BJ (cell line): ENCODE data around the gene PFKL. TPM values are rescaled to one million over a fixed set of nuclear protein-coding genes. Genes with fewer than 3 reads are reported as not detected.

Experiments
- CTCF ChIA-PET: fragments of 350-600 bp; formaldehyde crosslinking; extraction: SDS; loops from one replicate; lab custom pipeline; 2021; ENCODE audit warnings: antibody characterized with exemption, inconsistent platforms; lab: Yijun Ruan, JAX
- POLR2A ChIA-PET: fragments of 300-600 bp; sonication (Branson Sonifier 250); formaldehyde crosslinking; extraction: SDS; loops from one replicate; lab custom pipeline; 2021; ENCODE audit warnings: antibody characterized with exemption; lab: Charles Lee
- DNase-seq: peaks from one replicate; pipeline ENCODE4 v3.0.0-alpha.2; 2011; ENCODE audit warnings: low read depth
- H3K27me3 ChIP-seq: 2 replicates; pipeline ENCODE4 v1.6.0; 2011; ENCODE audit warnings: low read length; ENCODE audit not compliant: control insufficient read depth, insufficient read depth
- H3K36me3 ChIP-seq: 2 replicates; pipeline ENCODE4 v1.5.1; 2011; ENCODE audit warnings: low read length; ENCODE audit not compliant: control insufficient read depth, insufficient read depth
- H3K4me3 ChIP-seq: 2 replicates; pipeline ENCODE4 v1.5.1; 2011; ENCODE audit warnings: low read depth, mild to moderate bottlenecking, control low read depth, low read length
- polyA plus RNA-seq: library from polyadenylated mRNA; depleted of rRNA; stranded (reverse); fragments of >200 nt; gene quantifications from 2 replicates; pipeline ENCODE4 v1.2.3, GENCODE V29; 2011
- TF ChIP-seq, protein P1 (sequence below): IDR thresholded peaks from 2 replicates; pipeline ENCODE4 v1.5.1; 2011; ENCODE audit warnings: low read depth, mild to moderate bottlenecking, control low read depth, inconsistent platforms, low read length, moderate library complexity; ENCODE audit not compliant: insufficient read depth

The PFKL gene
- polyA plus RNA-seq, 1 experiment, result 152 TPM

- DNase-seq, result no peak
- ChIA-PET CTCF (no interaction called here), POLR2A (no interaction called here)
- H3K4me3 ChIP-seq, result no peak overlapping the region
- H3K27me3 ChIP-seq, result no peaks in the 10 kb centered on the region
- peaks cover 10% of the 10 kb centered on the region for H3K36me3 ChIP-seq
- TF ChIP-seq, protein P1, sequence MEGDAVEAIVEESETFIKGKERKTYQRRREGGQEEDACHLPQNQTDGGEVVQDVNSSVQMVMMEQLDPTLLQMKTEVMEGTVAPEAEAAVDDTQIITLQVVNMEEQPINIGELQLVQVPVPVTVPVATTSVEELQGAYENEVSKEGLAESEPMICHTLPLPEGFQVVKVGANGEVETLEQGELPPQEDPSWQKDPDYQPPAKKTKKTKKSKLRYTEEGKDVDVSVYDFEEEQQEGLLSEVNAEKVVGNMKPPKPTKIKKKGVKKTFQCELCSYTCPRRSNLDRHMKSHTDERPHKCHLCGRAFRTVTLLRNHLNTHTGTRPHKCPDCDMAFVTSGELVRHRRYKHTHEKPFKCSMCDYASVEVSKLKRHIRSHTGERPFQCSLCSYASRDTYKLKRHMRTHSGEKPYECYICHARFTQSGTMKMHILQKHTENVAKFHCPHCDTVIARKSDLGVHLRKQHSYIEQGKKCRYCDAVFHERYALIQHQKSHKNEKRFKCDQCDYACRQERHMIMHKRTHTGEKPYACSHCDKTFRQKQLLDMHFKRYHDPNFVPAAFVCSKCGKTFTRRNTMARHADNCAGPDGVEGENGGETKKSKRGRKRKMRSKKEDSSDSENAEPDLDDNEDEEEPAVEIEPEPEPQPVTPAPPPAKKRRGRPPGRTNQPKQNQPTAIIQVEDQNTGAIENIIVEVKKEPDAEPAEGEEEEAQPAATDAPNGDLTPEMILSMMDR, result no peak
Observed at GRCh38 chr21:44331650-44332307, 31.9 kb downstream of the PFKL start.

GRCh38 chr21:44332383-44332782, 32.5 kb downstream of the PFKL start:
- no peak overlapping the region for H3K4me3 ChIP-seq
- DNase-seq, result no peak
- no peaks in the 10 kb centered on the region for H3K27me3 ChIP-seq
- CTCF ChIA-PET, result no interaction called here
- POLR2A ChIA-PET, result no interaction called here
- peaks cover 8% of the 10 kb centered on the region for H3K36me3 ChIP-seq
- TF ChIP-seq, protein P1, result no peak

DNA sequence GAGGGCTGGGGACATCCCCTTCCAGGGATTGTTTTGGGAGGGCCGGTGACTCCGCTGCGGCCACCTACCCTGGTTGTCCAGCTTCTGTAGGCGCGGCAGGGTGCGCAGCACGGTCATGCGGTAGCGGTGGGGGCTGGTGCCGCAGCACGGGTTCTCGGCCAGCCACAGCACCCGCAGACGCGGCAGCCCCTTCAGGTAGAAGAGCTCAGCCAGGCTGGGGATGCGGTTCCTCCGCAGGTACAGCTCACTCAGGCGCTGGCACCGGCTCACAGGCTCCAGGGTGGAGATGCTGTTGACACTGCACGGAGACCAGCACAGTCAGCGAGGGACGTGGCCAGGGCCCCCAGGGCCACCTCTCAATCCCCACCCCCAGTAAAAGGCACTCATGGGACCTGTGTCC, 33.1 kb downstream of the PFKL start:
- CTCF ChIA-PET, result interaction anchor here (0.7 kb wide), 1 partner anchor 35 kb away, joined by 3 read pairs; no protein-coding TSS in a partner anchor
- DNase-seq, result no peak
- POLR2A ChIA-PET, result no interaction called here
- peaks cover 7% of the 10 kb centered on the region for H3K36me3 ChIP-seq
- H3K4me3 ChIP-seq, result no peak overlapping the region
- no peaks in the 10 kb centered on the region for H3K27me3 ChIP-seq
- TF ChIP-seq, protein P1, result no peak

DNA sequence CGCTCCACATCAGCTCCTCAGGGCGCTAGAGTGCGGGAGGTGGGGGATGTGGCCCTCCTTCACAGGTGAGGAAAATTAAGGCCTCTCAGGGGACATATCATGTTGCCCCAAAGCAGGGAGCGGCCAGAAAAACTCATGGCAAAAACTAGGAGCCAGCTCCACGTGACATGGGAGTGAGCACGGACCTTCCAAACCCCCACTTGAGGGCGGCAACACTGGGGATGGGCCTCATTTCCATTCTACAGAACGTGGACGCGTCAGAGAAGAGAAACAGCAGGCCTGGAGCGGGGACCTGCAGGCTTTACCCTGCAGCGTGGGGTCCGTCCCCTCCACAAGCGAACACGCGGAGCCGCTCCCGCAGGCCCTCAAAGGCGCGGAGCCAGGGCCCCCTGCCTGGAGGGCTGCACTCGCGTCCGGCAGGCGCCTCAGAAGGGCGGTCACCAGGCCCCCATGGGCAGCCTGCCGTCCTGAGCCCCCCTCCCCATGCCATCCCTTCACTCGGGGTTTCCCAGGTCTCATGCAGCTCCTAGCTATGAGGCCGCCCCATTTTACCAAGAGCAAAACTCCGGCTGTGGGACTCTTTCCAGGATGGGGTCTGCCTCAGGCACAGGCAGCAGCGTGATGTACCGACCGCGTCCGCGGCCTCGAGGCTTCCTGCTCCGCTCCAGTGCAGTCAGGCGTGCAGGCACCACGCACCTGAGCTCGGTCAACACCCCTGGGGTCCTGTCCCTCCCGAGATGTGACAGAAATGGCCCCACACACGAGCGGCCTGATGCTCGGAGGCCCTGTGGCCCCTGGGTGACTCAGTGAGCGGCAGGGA, 33.9 kb downstream of the PFKL start:
- TF ChIP-seq, protein P1, result no peak
- Histone ChIP-seq H3K4me3 (no peak overlapping the region), H3K27me3 (no peaks in the 10 kb centered on the region), H3K36me3 (peaks cover 7% of the 10 kb centered on the region)
- ChIA-PET POLR2A (no interaction called here), CTCF (interaction anchor here (0.7 kb wide), 1 partner anchor 36 kb away, joined by 3 read pairs; no protein-coding TSS in a partner anchor)
- no peak for DNase-seq

DNA sequence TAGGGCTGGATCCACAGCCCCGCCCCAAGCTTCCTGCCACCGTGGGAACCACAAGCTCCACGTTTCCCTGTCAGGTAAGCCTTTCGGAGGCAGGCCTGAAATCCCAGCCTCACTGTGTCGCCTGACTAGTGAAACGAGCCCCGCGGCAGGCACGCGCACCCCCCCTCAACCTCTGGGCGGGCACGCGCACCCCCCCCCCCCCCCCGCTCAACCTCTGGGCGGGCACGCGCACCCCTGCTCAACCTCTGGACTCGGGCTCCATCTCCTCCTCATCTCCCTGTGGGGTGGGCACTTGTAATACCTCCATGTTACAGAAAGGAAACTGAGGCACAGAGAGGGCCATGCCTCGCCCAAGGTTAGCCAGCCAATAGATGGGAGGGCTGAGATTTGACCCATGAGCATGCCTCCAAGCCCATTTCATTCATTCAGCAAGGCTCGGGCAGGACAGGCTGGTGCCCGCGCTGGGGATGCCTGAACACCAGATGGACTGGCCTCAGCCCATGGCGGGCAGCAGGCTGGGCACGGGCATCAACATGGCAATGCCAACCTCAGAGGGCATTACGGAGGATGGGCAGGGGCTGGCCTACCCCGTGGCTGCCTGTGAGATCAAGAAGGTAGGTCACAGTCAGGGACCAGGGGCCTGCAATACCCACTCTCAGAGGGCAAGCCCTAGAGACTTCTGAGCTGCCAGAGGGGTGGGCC, 34.6 kb downstream of the PFKL start:
- ChIA-PET CTCF (no interaction called here), POLR2A (no interaction called here)
- no peak for DNase-seq
- no peak overlapping the region for H3K4me3 ChIP-seq
- H3K27me3 ChIP-seq, result no peaks in the 10 kb centered on the region
- TF ChIP-seq, protein P1, result no peak
- peaks cover 7% of the 10 kb centered on the region for H3K36me3 ChIP-seq
